HG03064 (cell line): Measurements from ENCODE around the gene SLC35F4.

ENCODE experiments used
- ATAC-seq: cut with Tn5 transposase; IDR thresholded peaks from one replicate; pipeline ENCODE4 v1.9.1; 2021; ENCODE audit warnings: low read depth; ENCODE audit not compliant: unreplicated experiment

Gene SLC35F4

DNA sequence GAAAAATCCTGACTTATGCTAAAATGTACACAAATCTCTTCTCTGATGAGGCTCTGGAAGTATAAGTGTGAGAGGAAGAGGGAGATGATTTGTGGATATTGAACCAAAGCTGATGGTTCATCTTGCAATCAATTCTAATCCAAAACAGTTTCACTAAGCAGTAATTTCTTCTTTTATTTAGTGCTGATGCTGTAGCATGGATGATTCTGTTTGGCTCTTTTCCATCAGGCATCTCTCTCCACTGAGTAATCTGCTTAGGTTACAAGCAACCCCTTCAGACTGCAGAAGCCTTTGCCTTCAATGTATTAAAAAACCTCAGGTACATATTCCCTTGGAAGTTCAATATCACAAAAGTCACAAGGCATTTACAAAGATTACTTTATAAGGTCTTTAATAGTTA is 213.1 kb downstream of the SLC35F4 start:
- no peak for ATAC-seq

DNA sequence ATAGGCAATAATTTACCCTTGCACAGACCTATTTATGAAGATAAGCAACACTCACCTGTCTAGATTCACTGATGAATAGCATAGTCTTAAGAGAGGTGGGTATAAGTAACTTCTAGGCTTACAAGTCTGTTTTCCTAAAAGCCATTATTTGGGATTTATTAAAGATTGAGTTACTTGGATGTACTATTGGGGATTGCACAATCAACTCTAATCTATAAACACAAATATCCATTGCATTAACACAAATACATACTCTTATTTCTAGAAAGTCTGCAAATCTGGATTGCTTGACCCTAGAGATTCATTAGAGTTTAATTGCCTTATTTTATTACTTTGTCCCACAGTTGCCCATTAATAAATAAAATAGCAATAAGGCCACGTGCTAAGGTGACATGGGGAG is 224.1 kb downstream of the SLC35F4 start:
- no peak for ATAC-seq

- no peak for ATAC-seq
Measured at GRCh38 chr14:57640036-57640435, 225.9 kb downstream of the SLC35F4 start.

DNA sequence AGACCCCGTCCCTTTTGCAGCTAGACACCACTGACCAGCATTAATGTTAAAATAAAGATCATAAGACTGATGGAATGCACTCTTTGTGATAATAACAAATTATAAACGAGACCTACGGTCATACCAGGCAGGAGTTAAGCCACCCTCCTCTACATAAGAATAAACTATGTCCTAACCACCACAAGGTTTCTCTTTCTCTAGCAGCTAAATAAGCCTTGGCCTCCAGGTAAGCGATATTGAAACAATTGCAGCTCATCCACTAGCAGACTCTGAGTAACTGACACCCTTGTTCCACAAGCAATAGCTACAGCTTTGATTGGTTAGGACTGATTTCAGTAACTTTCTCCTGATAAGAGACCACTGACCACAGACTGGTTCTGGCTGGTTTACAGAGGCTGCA is 228.0 kb downstream of the SLC35F4 start:
- no peak for ATAC-seq

- ATAC-seq, result no peak
Measured at GRCh38 chr14:57634335-57634734, 231.6 kb downstream of the SLC35F4 start.

GRCh38 chr14:57632649-57633048 is 233.2 kb downstream of the SLC35F4 start:
- ATAC-seq, result no peak

- no peak for ATAC-seq
Measured at GRCh38 chr14:57617510-57617909, 248.4 kb downstream of the SLC35F4 start.

DNA sequence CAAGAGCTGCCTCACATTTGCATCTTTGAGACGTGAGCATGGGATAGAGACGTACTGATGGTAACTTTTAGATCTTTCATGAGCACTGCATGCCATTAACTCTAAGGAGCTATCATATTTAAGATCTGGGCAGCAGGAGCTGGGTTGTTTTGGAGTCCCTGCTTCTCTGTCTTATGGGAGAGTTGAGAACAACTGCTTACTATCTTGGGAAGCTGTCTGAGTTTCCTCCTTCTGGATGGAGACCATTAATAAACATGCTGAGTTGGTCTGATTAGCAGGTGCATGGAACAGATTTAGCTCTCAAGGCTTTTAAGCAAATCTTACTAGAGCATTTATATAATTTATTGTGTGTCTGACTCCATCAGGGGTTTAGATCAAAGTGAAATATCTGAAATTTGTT is 252.9 kb downstream of the SLC35F4 start:
- ATAC-seq, result no peak

DNA sequence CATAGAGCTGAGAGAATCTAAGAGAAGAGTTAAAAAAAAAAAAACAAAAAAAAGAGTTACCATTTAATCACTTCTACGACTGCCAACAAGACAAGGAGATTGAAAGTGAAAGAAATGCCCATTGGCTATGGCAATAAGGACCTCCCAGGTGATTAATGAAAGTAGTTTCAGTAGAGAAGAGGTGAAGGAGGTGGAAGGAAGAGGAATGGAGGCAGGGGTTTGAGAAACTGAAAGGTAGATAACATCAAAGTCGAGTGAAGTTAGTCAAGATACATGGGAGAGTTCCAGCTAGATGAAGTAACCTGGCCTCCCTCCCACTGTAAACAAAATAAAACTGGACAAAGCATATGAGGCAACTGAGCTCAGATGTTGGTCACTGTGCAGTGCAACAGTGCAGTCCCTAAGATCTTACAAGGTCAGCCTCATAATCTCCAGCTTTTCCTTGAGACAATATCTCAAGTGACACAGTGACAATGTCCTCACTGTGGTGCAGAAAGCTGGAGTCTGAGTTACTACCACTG is 254.3 kb downstream of the SLC35F4 start:
- ATAC-seq, result no peak

DNA sequence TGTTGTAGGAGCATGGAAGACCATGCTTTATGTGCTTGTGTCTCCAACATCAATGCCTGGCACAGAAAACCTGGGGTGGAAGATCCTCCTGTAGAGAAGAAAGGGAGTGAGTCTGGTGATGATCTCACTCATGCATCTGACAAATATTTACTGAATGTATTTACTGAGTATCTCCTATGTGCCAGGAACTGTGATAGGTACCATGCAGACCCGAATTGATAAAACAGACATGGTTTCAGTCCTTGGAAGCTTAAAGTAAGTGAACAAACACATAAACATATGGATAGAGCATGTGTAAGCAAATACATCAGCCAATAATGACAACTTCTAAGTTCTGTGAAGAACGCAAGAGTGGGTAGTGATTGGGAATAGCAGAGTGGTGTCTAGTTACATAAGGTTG is 255.3 kb downstream of the SLC35F4 start:
- no peak for ATAC-seq

GRCh38 chr14:57609192-57610075 is 256.5 kb downstream of the SLC35F4 start:
- no peak for ATAC-seq

- no peak for ATAC-seq
Measured at GRCh38 chr14:57607086-57607485, 258.8 kb downstream of the SLC35F4 start.

- ATAC-seq, result no peak
Measured at GRCh38 chr14:57583396-57583795, 282.5 kb downstream of the SLC35F4 start.

DNA sequence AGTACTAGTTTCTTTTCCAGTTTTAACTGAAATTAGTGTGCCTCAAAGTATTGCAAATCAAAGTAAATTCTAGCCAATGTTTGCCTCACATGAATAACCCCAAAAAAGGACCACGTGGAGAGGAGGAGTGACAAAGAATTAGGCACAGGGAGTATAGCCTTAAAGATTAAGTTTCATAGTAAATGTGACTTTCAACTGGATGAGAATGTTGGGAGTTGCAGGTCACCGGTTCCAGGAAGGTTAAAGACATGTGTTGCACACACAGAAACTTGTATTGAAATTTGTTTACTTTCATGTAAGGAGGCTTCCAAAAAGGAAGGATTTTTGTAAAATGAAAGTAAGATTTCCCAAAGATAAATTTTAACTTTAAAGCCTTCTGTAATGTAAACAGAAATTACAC is 283.1 kb downstream of the SLC35F4 start:
- no peak for ATAC-seq

- ATAC-seq, result no peak
Measured at GRCh38 chr14:57578801-57579200, 287.1 kb downstream of the SLC35F4 start.

- no peak for ATAC-seq
Measured at GRCh38 chr14:57576498-57576897, 289.4 kb downstream of the SLC35F4 start.

GRCh38 chr14:57575482-57575881 is 290.4 kb downstream of the SLC35F4 start:
- ATAC-seq, result no peak

- ATAC-seq, result no peak
Measured at GRCh38 chr14:57574617-57575288, 291.1 kb downstream of the SLC35F4 start.

DNA sequence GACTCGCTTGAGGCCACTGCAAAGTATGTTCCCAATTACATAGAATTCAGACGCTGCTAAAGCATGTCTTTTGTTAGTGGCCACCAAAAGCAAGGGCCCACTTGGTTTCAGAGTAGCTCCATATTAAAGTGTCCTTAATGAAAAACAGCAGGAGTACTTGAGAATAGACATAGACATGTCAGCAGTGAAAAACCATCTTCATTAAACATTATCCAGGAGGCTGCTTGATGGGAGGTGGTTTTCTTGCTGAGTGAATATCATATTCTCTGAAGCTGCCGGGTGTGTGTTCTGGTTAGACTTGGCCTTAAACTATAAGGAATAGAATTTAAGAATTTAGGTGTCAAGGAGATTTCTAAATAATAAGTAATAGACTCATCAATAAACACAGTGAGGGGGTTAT is 292.7 kb downstream of the SLC35F4 start:
- no peak for ATAC-seq

DNA sequence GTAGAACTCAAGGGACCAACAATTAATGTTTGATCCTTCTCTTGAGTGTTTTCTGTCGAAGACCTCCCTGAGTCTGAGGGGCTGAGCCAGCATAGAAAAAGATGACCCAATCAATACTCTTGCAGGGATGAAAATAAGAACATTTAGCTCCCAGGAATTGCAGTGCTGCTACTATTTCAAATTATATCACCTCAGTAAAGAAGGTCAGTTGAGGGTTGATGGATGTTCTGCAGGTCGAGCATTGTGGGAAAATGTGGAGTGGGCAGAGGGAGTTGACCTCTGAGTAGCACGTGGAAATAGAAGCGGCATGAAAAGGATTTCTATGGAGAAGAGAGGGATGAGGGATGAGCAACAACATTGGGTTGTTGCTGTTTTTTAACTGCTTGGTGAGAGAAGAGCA is 297.3 kb downstream of the SLC35F4 start:
- no peak for ATAC-seq

- no peak for ATAC-seq
Measured at GRCh38 chr14:57567220-57567619, 298.7 kb downstream of the SLC35F4 start.

DNA sequence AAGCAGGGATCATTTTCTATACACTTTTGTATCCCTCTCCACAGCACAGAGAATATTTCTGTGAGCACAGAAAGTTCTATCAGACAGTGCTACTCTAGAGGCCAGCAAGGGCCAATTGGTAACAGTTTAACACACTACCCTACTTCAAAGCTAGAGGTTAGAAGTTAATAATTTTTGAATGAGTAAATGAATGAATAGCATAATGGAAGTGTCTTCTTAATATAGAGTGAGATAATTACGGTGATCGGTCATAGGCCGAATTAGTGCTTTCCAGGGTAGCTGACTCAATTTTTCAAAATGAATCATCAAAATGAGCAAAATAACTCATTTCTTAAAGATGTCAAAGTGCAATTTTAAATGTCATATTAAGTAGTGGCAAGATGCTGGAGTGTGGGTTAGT is 305.2 kb downstream of the SLC35F4 start:
- peak; percentile 87 for ATAC-seq
